Endothelial cell of umbilical vein (primary cell): ENCODE measurements around the gene RPL10A. TPM values are rescaled to one million over a fixed set of nuclear protein-coding genes. Genes with fewer than 3 reads are reported as not detected.

Source experiments
- BruUV-seq: library from RNA; stranded (reverse); fragments of 400-500 nt; replicated peaks from 2 replicates; lab custom pipeline; 2021; lab: Mats Ljungman, UMichigan
- CTCF ChIA-PET: fragments of 300-600, 350-600 bp; sonication (Branson Sonifier 250); formaldehyde crosslinking; loops from one replicate; lab custom pipeline; 2021; ENCODE audit warnings: antibody characterized with exemption, inconsistent platforms; lab: Charles Lee
- POLR2A ChIA-PET: fragments of 300-600, 350-600 bp; sonication (Branson Sonifier 250); formaldehyde crosslinking; loops from one replicate; lab custom pipeline; 2021; ENCODE audit warnings: antibody characterized with exemption, inconsistent platforms; lab: Charles Lee
- DNase-seq: peaks from one replicate; pipeline ENCODE4 v3.0.0-alpha.2; 2011; ENCODE audit warnings: low read depth, low spot score
- FAIRE-seq: peaks from 2 replicates; lab custom pipeline; 2011; peaks lifted over from hg19 to GRCh38; lab: Jason Lieb, UNC
- H2AFZ ChIP-seq: 2 replicates; pipeline ENCODE4 v1.6.0; 2012; ENCODE audit warnings: low read depth, low read length, control low read depth, inconsistent platforms
- H3K27ac ChIP-seq: 2 replicates; pipeline ENCODE4 v1.5.1; 2011; ENCODE audit warnings: low read depth, mild to moderate bottlenecking, control low read depth, low read length, moderate library complexity; ENCODE audit not compliant: insufficient read depth
- H3K27me3 ChIP-seq, 2 experiments: 2 replicates each; pipeline versions ENCODE4 v1.6.0 to v1.6.1; 2011; ENCODE audit warnings: low read length in 2 of 2, mixed read lengths in 1 of 2; ENCODE audit not compliant: control insufficient read depth in 2 of 2, insufficient read depth in 2 of 2
- H3K36me3 ChIP-seq, 2 experiments: 2 replicates in 1 of 2; 3 replicates in 1 of 2; pipeline ENCODE4 v1.5.1; 2011; ENCODE audit warnings: low read length in 2 of 2, mild to moderate bottlenecking in 1 of 2, moderate library complexity in 1 of 2; ENCODE audit not compliant: control insufficient read depth in 2 of 2, insufficient read depth in 2 of 2; ENCODE audit errors: extremely low read depth in 1 of 2
- H3K4me1 ChIP-seq: 3 replicates; pipeline ENCODE4 v1.5.1; 2011; ENCODE audit warnings: mild to moderate bottlenecking, low read length; ENCODE audit not compliant: control insufficient read depth, insufficient read depth; ENCODE audit errors: extremely low read depth
- H3K4me2 ChIP-seq: 2 replicates; pipeline ENCODE4 v1.6.1; 2011; ENCODE audit warnings: low read length, control low read depth, mixed read lengths; ENCODE audit not compliant: insufficient read depth
- H3K4me3 ChIP-seq, 3 experiments: fragments of 200-600 bp in 1 of 3; sonication (generic), shearing (Covaris generic) in 1 of 3; replicated peaks in 1 of 3; 2 replicates each; pipeline ENCODE4 v1.5.1; 2011 to 2016; ENCODE audit warnings: control low read depth in 3 of 3, low read length in 3 of 3, mild to moderate bottlenecking in 2 of 3, inconsistent platforms in 1 of 3, low read depth in 1 of 3, moderate library complexity in 1 of 3; ENCODE audit not compliant: insufficient read depth in 1 of 3
- H3K79me2 ChIP-seq: 2 replicates; pipeline ENCODE4 v1.6.0; 2012; ENCODE audit warnings: low read length, inconsistent platforms; ENCODE audit not compliant: control insufficient read depth, insufficient read depth
- H3K9ac ChIP-seq: replicated peaks from 2 replicates; pipeline ENCODE3; 2011; ENCODE audit warnings: low read length, control low read depth; ENCODE audit not compliant: insufficient read depth; ENCODE audit errors: extremely low read depth
- H3K9me1 ChIP-seq: replicated peaks from 3 replicates; pipeline ENCODE4 v1.6.0; 2011; ENCODE audit warnings: mild to moderate bottlenecking, low read length; ENCODE audit not compliant: control insufficient read depth, insufficient read depth; ENCODE audit errors: extremely low read depth
- H3K9me3 ChIP-seq: replicated peaks from 2 replicates; pipeline ENCODE4 v1.5.1; 2012; ENCODE audit warnings: low read length, inconsistent platforms; ENCODE audit not compliant: control insufficient read depth, insufficient read depth
- H4K20me1 ChIP-seq: replicated peaks from 2 replicates; pipeline ENCODE3; 2011; ENCODE audit warnings: mild to moderate bottlenecking, low read length; ENCODE audit not compliant: control insufficient read depth, insufficient read depth; ENCODE audit errors: extremely low read depth
- CTCF ChIP-seq, 2 donors: IDR thresholded peaks; 1 replicate in 1 of 2; 2 replicates in 1 of 2; pipeline ENCODE4 v1.5.1; 2011; ENCODE audit warnings: low read length in 2 of 2, mild to moderate bottlenecking in 2 of 2, moderate library complexity in 2 of 2, control low read depth in 1 of 2, inconsistent platforms in 1 of 2, low read depth in 1 of 2; ENCODE audit not compliant: insufficient read depth in 1 of 2; ENCODE audit errors: extremely low read depth in 1 of 2
- EZH2 ChIP-seq: IDR thresholded peaks from 2 replicates; pipeline ENCODE4 v1.6.1; 2012; ENCODE audit warnings: borderline replicate concordance, low read depth, mild to moderate bottlenecking, moderate library complexity, low read length, inconsistent platforms; ENCODE audit not compliant: severe bottlenecking
- JUN ChIP-seq: IDR thresholded peaks from 2 replicates; pipeline ENCODE4 v1.6.1; 2011; ENCODE audit warnings: borderline replicate concordance, low read depth; ENCODE audit not compliant: insufficient read length, insufficient read depth
- MYC ChIP-seq: IDR thresholded peaks from one replicate; pipeline ENCODE4 v1.6.1; 2011; ENCODE audit warnings: mild to moderate bottlenecking, low read depth, low read length
- dilution Hi-C: fragments of 300-500 bp; cut with MboI; formaldehyde crosslinking; loops from one replicate; pipeline ENCODE4 v1.15.0; 2019; ENCODE audit warnings: low sequenced_read_pairs; ENCODE audit not compliant: extremely low pct_ligation_motif_present
- intact Hi-C: fragments of 100-400 bp; cut with micrococcal nuclease; formaldehyde crosslinking; loops from one replicate; pipeline ENCODE4 v1.10.0; 2022
- polyA plus RNA-seq, 4 experiments: library from polyadenylated mRNA; depleted of rRNA in 3 of 4; stranded (reverse) in 3 of 4; unstranded in 1 of 4; fragments of >200 nt; gene quantifications; 2 replicates each; pipeline versions ENCODE4 v1.2.1 to v1.2.3, GENCODE V29; 2011 to 2012; ENCODE audit warnings: missing spikeins in 1 of 4
- total RNA-seq: library from RNA; stranded (reverse); gene quantifications from 2 replicates; pipeline ENCODE4 v1.2.3, GENCODE V29; 2021
- TF ChIP-seq, protein P1 (sequence below): IDR thresholded peaks from 2 replicates; pipeline ENCODE4 v1.6.1; 2011; ENCODE audit not compliant: insufficient read depth, insufficient read length

The RPL10A gene
- total and polyA plus RNA-seq, 2 donors (not counting 3 experiments of a cell fraction or from before 2014, with no cell fraction given) = 1,339 to 1,956 TPM

GRCh38 chr6:35491558-35492257 is 23.5 kb downstream of the RPL10A start:
- no peaks in the 10 kb centered on the region for H4K20me1 ChIP-seq
- ChIA-PET CTCF (interaction anchor here (0.5 to 1.2 kb wide), 2 partner anchors 10 to 12 kb away, joined by 3 to 4 read pairs; no protein-coding TSS in a partner anchor), POLR2A (no interaction called here)
- H3K27ac ChIP-seq = no peak overlapping the region
- H3K36me3 ChIP-seq = no peaks in the 10 kb centered on the region
- H3K4me2 ChIP-seq = no peak overlapping the region
- H3K79me2 ChIP-seq = no peaks in the 10 kb centered on the region
- H3K27me3 ChIP-seq = peaks cover 9 to 10% of the 10 kb centered on the region in 2 experiments
- H3K9me1 ChIP-seq = no peaks in the 10 kb centered on the region
- TF ChIP-seq MYC (no peak), JUN (no peak), CTCF (IDR thresholded peaks at IDR 0.05; ENCODE audit: extremely low read depth in 1 of 2, insufficient read depth in 1 of 2, low read depth in 1 of 2, low read length in 2 of 2) (no peak), EZH2 (no peak)
- TF ChIP-seq, protein P1, sequence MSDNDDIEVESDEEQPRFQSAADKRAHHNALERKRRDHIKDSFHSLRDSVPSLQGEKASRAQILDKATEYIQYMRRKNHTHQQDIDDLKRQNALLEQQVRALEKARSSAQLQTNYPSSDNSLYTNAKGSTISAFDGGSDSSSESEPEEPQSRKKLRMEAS = no peak
- DNase-seq (no peak), FAIRE-seq (no peak)
- no peaks in the 10 kb centered on the region for H3K4me1 ChIP-seq
- dilution Hi-C loops = no loop called here
- intact Hi-C loops = loop anchor here (2.0 kb wide), 1 partner anchor 23 kb away; the partner anchor contains the start of gene RPL10A
- no peak overlapping the region for H2AFZ ChIP-seq
- no peaks in the 10 kb centered on the region for H3K9me3 ChIP-seq
- no peak overlapping the region for H3K9ac ChIP-seq
- H3K4me3 ChIP-seq = no peak overlapping the region
- BruUV-seq = no TSS peak
